ENCODE measurements around the gene MAPK1. TPM values are rescaled to one million over a fixed set of nuclear protein-coding genes. Genes with fewer than 3 reads are reported as not detected.
"Not testable (repeated sequence)": the region's sequence is repeated elsewhere in the genome, so short reads cannot be mapped to it uniquely, and the experiment has no call there.

MAPK1 gene
- total RNA-seq, 2 donors from 2014 or later, result 138 to 141 TPM

GRCh38 chr22:21765909-21766529 lies 101.4 kb downstream of the MAPK1 start:
- intact Hi-C loops (cut with DNase I), result no loop called here
- peak; percentile 65 for DNase-seq (ENCODE audit: low spot score)

- intact Hi-C loops (cut with DNase I), result no loop called here
These were observed 103.2 kb downstream of the MAPK1 start for GRCh38 chr22:21764038-21764804.

GRCh38 chr22:21762712-21763581 lies 104.5 kb downstream of the MAPK1 start:
- peak; percentile 56 for DNase-seq (ENCODE audit: low spot score)
- intact Hi-C loops (cut with DNase I), result no loop called here

More at GRCh38 chr22:21764038-21764804, 103.2 kb downstream of the MAPK1 start:
- DNase-seq (ENCODE audit: low spot score), result peak; percentile 32

- intact Hi-C loops (cut with DNase I), result no loop called here
- DNase-seq (ENCODE audit: low spot score), result peak; percentile 54
These were observed 105.3 kb downstream of the MAPK1 start for GRCh38 chr22:21761994-21762680.

- intact Hi-C loops (cut with DNase I), result no loop called here
- no peak for DNase-seq (ENCODE audit: low spot score)
These were observed 106.4 kb downstream of the MAPK1 start for GRCh38 chr22:21761086-21761485.

GRCh38 chr22:21760640-21761039 lies 106.8 kb downstream of the MAPK1 start:
- intact Hi-C loops (cut with DNase I), result no loop called here
- no peak for DNase-seq (ENCODE audit: low spot score)

GRCh38 chr22:21759646-21760376 lies 107.6 kb downstream of the MAPK1 start:
- DNase-seq (ENCODE audit: low spot score), result no peak
- intact Hi-C loops (cut with DNase I), result loop anchor here in 1 of 2 donors (10.0 kb wide), 1 partner anchor 1185 kb away; no protein-coding TSS in a partner anchor

GRCh38 chr22:21759093-21759492 lies 108.4 kb downstream of the MAPK1 start:
- DNase-seq (ENCODE audit: low spot score), result no peak
- intact Hi-C loops (cut with DNase I), result loop anchor here in 1 of 2 donors (10.0 kb wide), 1 partner anchor 1184 kb away; no protein-coding TSS in a partner anchor

GRCh38 chr22:21758091-21758864 lies 109.2 kb downstream of the MAPK1 start:
- no peak for DNase-seq (ENCODE audit: low spot score)
- intact Hi-C loops (cut with DNase I), result loop anchor here in 1 of 2 donors (10.0 kb wide), 1 partner anchor 1183 kb away; no protein-coding TSS in a partner anchor

- peak; percentile 78 for DNase-seq (ENCODE audit: low spot score)
- intact Hi-C loops (cut with DNase I), result loop anchor here in 1 of 2 donors (10.0 kb wide), 1 partner anchor 1181 kb away; no protein-coding TSS in a partner anchor
These were observed 111.6 kb downstream of the MAPK1 start for GRCh38 chr22:21755851-21756284.

- DNase-seq (ENCODE audit: low spot score), result no peak
- intact Hi-C loops (cut with DNase I), result loop anchor here in 1 of 2 donors (10.0 kb wide), 1 partner anchor 1180 kb away; no protein-coding TSS in a partner anchor
These were observed 112.9 kb downstream of the MAPK1 start for GRCh38 chr22:21754523-21754922.

- intact Hi-C loops (cut with DNase I), result loop anchor here in 1 of 2 donors (10.0 kb wide), 1 partner anchor 1179 kb away; no protein-coding TSS in a partner anchor
- no peak for DNase-seq (ENCODE audit: low spot score)
These were observed 113.9 kb downstream of the MAPK1 start for GRCh38 chr22:21753374-21754111.

- no peak for DNase-seq (ENCODE audit: low spot score)
- intact Hi-C loops (cut with DNase I), result loop anchor here in 1 of 2 donors (10.0 kb wide), 1 partner anchor 1177 kb away; no protein-coding TSS in a partner anchor
These were observed 115.2 kb downstream of the MAPK1 start for GRCh38 chr22:21752276-21752675.

- intact Hi-C loops (cut with DNase I), result no loop called here
- no peak for DNase-seq (ENCODE audit: low spot score)
These were observed 121.5 kb downstream of the MAPK1 start for GRCh38 chr22:21745948-21746347.

- DNase-seq (ENCODE audit: low spot score), result not testable (repeated sequence)
These were observed 122.5 kb downstream of the MAPK1 start for GRCh38 chr22:21744917-21745316.

GRCh38 chr22:21741790-21742189 lies 125.7 kb downstream of the MAPK1 start:
- no peak for DNase-seq (ENCODE audit: low spot score)
- intact Hi-C loops (cut with DNase I), result no loop called here

More at GRCh38 chr22:21744917-21745316, 122.5 kb downstream of the MAPK1 start:
- intact Hi-C loops (cut with DNase I), result not testable (repeated sequence)

Data from posterior vena cava (tissue), 2 donors.